GM20431 (cell line): Measurements from ENCODE around the gene PCDHGA1.
"Not testable (repeated sequence)": the region's sequence is repeated elsewhere in the genome, so short reads cannot be mapped to it uniquely, and the experiment has no call there.

Source experiments
- in situ Hi-C: fragments of 300-500 bp; cut with MseI, MboI; formaldehyde crosslinking; loops from one replicate; pipeline ENCODE4 v1.15.0; 2020; ENCODE audit warnings: low sequenced_read_pairs; ENCODE audit not compliant: unreplicated experiment

The PCDHGA1 gene

GRCh38 chr5:141432308-141432707 lies 102.0 kb downstream of the PCDHGA1 start:
- in situ Hi-C loops, result not testable (repeated sequence)

GRCh38 chr5:141432726-141433125 lies 102.4 kb downstream of the PCDHGA1 start:
- in situ Hi-C loops, result not testable (repeated sequence)

- in situ Hi-C loops, result no loop called here
Observed at GRCh38 chr5:141434006-141434405, 103.7 kb downstream of the PCDHGA1 start.

- in situ Hi-C loops, result no loop called here
Observed at GRCh38 chr5:141437221-141437620, 106.9 kb downstream of the PCDHGA1 start.

GRCh38 chr5:141439411-141440141 lies 109.3 kb downstream of the PCDHGA1 start:
- in situ Hi-C loops, result no loop called here

- in situ Hi-C loops, result no loop called here
Observed at GRCh38 chr5:141440341-141440740, 110.0 kb downstream of the PCDHGA1 start.

GRCh38 chr5:141441571-141442170 lies 111.4 kb downstream of the PCDHGA1 start:
- in situ Hi-C loops, result no loop called here

GRCh38 chr5:141465351-141465750 lies 135.0 kb downstream of the PCDHGA1 start:
- in situ Hi-C loops, result no loop called here

GRCh38 chr5:141475625-141476131 lies 145.4 kb downstream of the PCDHGA1 start, which contains the start of gene PCDHGC3:
TSS of gene PCDHGC3 (plus strand) at chr5:141475966. CDS start at chr5:141476117, 151 bp downstream.
- in situ Hi-C loops, result no loop called here

GRCh38 chr5:141476132-141476911 lies 146.0 kb downstream of the PCDHGA1 start:
- in situ Hi-C loops, result no loop called here

- in situ Hi-C loops, result no loop called here
Observed at GRCh38 chr5:141477044-141477575, 146.8 kb downstream of the PCDHGA1 start.

GRCh38 chr5:141477815-141478214 lies 147.5 kb downstream of the PCDHGA1 start:
- in situ Hi-C loops, result no loop called here

- in situ Hi-C loops, result no loop called here
Observed at GRCh38 chr5:141478321-141478945, 148.1 kb downstream of the PCDHGA1 start.

GRCh38 chr5:141479776-141480175 lies 149.5 kb downstream of the PCDHGA1 start:
- in situ Hi-C loops, result no loop called here

- in situ Hi-C loops, result no loop called here
Observed at GRCh38 chr5:141483902-141484301, 153.6 kb downstream of the PCDHGA1 start.

- in situ Hi-C loops, result no loop called here
Observed at GRCh38 chr5:141484310-141484640, 154.0 kb downstream of the PCDHGA1 start.

GRCh38 chr5:141484641-141485311 lies 154.5 kb downstream of the PCDHGA1 start, which contains the start of gene PCDHGC4:
TSS of gene PCDHGC4 (plus strand) at chr5:141485030. CDS start at chr5:141485174, 144 bp downstream.
- in situ Hi-C loops, result no loop called here

- in situ Hi-C loops, result no loop called here
Observed at GRCh38 chr5:141485321-141486055, 155.2 kb downstream of the PCDHGA1 start.

- in situ Hi-C loops, result no loop called here
Observed at GRCh38 chr5:141486091-141486490, 155.8 kb downstream of the PCDHGA1 start.
